Measurements from ENCODE around the gene PACSIN2. TPM values are rescaled to one million over a fixed set of nuclear protein-coding genes. Genes with fewer than 3 reads are reported as not detected.

Gene PACSIN2
- total RNA-seq, 1 donor from 2014 or later, result 49.8 TPM

GRCh38 chr22:42856179-42856864, 158.6 kb downstream of the PACSIN2 start:
- no peaks in the 10 kb centered on the region for H3K27me3 ChIP-seq (ENCODE audit: control insufficient read depth, insufficient read depth, low read length)
- H3K4me3 ChIP-seq (ENCODE audit: low read depth, low read length), result peak overlapping the region; percentile 67
- DNase-seq (ENCODE audit: low read depth), result peak; percentile 8
- no peak for FAIRE-seq
- no peaks in the 10 kb centered on the region for H3K36me3 ChIP-seq (ENCODE audit: control insufficient read depth, insufficient read depth, low read length)
- TF ChIP-seq CTCF (IDR thresholded peaks at IDR 0.05; ENCODE audit: insufficient read depth, low read length, severe bottlenecking), result no peak

- FAIRE-seq (no peak), DNase-seq (ENCODE audit: low read depth) (no peak)
- no peak for TF ChIP-seq CTCF (IDR thresholded peaks at IDR 0.05; ENCODE audit: insufficient read depth, low read length, severe bottlenecking)
- Histone ChIP-seq H3K4me3 (ENCODE audit: low read depth, low read length) (peak overlapping the region; percentile 67), H3K36me3 (ENCODE audit: control insufficient read depth, insufficient read depth, low read length) (no peaks in the 10 kb centered on the region), H3K27me3 (ENCODE audit: control insufficient read depth, insufficient read depth, low read length) (no peaks in the 10 kb centered on the region)
These were observed 159.2 kb downstream of the PACSIN2 start for GRCh38 chr22:42855721-42856120.

GRCh38 chr22:42855211-42855610, 159.7 kb downstream of the PACSIN2 start:
- FAIRE-seq, result no peak

GRCh38 chr22:42848941-42849550, 165.9 kb downstream of the PACSIN2 start:
- Histone ChIP-seq H3K36me3 (ENCODE audit: control insufficient read depth, insufficient read depth, low read length) (peaks cover 5% of the 10 kb centered on the region), H3K27me3 (ENCODE audit: control insufficient read depth, insufficient read depth, low read length) (no peaks in the 10 kb centered on the region), H3K4me3 (ENCODE audit: low read depth, low read length) (no peak overlapping the region)
- no peak for TF ChIP-seq CTCF (IDR thresholded peaks at IDR 0.05; ENCODE audit: insufficient read depth, low read length, severe bottlenecking)
- no peak for FAIRE-seq
- DNase-seq (ENCODE audit: low read depth), result no peak

More at GRCh38 chr22:42855211-42855610, 159.7 kb downstream of the PACSIN2 start:
- Histone ChIP-seq H3K36me3 (ENCODE audit: control insufficient read depth, insufficient read depth, low read length) (no peaks in the 10 kb centered on the region), H3K27me3 (ENCODE audit: control insufficient read depth, insufficient read depth, low read length) (no peaks in the 10 kb centered on the region), H3K4me3 (ENCODE audit: low read depth, low read length) (no peak overlapping the region)
- TF ChIP-seq CTCF (IDR thresholded peaks at IDR 0.05; ENCODE audit: insufficient read depth, low read length, severe bottlenecking), result no peak
- no peak for DNase-seq (ENCODE audit: low read depth)

GRCh38 chr22:42847110-42847509, 167.8 kb downstream of the PACSIN2 start:
- Histone ChIP-seq H3K27me3 (ENCODE audit: control insufficient read depth, insufficient read depth, low read length) (no peaks in the 10 kb centered on the region), H3K4me3 (ENCODE audit: low read depth, low read length) (no peak overlapping the region), H3K36me3 (ENCODE audit: control insufficient read depth, insufficient read depth, low read length) (peaks cover 5% of the 10 kb centered on the region)
- DNase-seq (ENCODE audit: low read depth) (no peak), FAIRE-seq (no peak)
- TF ChIP-seq CTCF (IDR thresholded peaks at IDR 0.05; ENCODE audit: insufficient read depth, low read length, severe bottlenecking), result no peak

Measured in bronchial epithelial cell (primary cell).